MM.1S (cell line): ENCODE data around the gene MPPED1.

Source experiments
- DNase-seq: peaks from one replicate; pipeline ENCODE4 v3.0.0-alpha.2; 2015
- H2AFZ ChIP-seq: fragments of 300-600 bp; sonication (generic); 2 replicates; pipeline ENCODE4 v1.6.0; 2016; ENCODE audit warnings: antibody characterized with exemption, low read length
- H3F3A ChIP-seq: fragments of 300-600 bp; sonication (generic); 2 replicates; pipeline ENCODE4 v1.6.1; 2016; ENCODE audit warnings: mild to moderate bottlenecking, antibody characterized with exemption, low read length, moderate library complexity, mixed read lengths; ENCODE audit not compliant: insufficient read depth
- H3K27ac ChIP-seq: fragments of 300-600 bp; sonication (generic); 2 replicates; pipeline ENCODE4 v1.5.1; 2016; ENCODE audit warnings: mild to moderate bottlenecking, low read length
- H3K27me3 ChIP-seq: fragments of 300-600 bp; sonication (generic); replicated peaks from 2 replicates; pipeline ENCODE4 v1.6.0; 2016; ENCODE audit warnings: low read length; ENCODE audit not compliant: insufficient read depth
- H3K36me3 ChIP-seq: fragments of 300-600 bp; sonication (generic); replicated peaks from 2 replicates; pipeline ENCODE4 v1.6.1; 2016; ENCODE audit warnings: mild to moderate bottlenecking, low read length, mixed read lengths; ENCODE audit not compliant: insufficient read depth
- H3K4me1 ChIP-seq: fragments of 300-600 bp; sonication (generic); 2 replicates; pipeline ENCODE4 v1.6.1; 2016; ENCODE audit warnings: low read length, mixed read lengths
- H3K4me2 ChIP-seq: fragments of 300-600 bp; sonication (generic); 2 replicates; pipeline ENCODE4 v1.6.0; 2016; ENCODE audit warnings: low read depth, low read length
- H3K4me3 ChIP-seq: fragments of 300-600 bp; sonication (generic); 2 replicates; pipeline ENCODE4 v1.5.1; 2016; ENCODE audit warnings: low read length, mixed read lengths
- H3K79me2 ChIP-seq: fragments of 300-600 bp; sonication (generic); 2 replicates; pipeline ENCODE4 v1.6.1; 2016; ENCODE audit warnings: mixed run types, low read length, mixed read lengths
- H3K9ac ChIP-seq: fragments of 300-600 bp; sonication (generic); 2 replicates; pipeline ENCODE4 v1.6.1; 2016; ENCODE audit warnings: low read length, mixed read lengths
- H3K9me2 ChIP-seq: fragments of 300-600 bp; sonication (generic); replicated peaks from 2 replicates; pipeline ENCODE4 v1.6.1; 2016; ENCODE audit warnings: mild to moderate bottlenecking, low read length, mixed read lengths; ENCODE audit not compliant: insufficient read depth
- H3K9me3 ChIP-seq: fragments of 300-600 bp; sonication (generic); replicated peaks from 2 replicates; pipeline ENCODE4 v1.6.1; 2016; ENCODE audit warnings: mild to moderate bottlenecking, low read length, mixed read lengths; ENCODE audit not compliant: insufficient read depth
- H4K20me1 ChIP-seq: fragments of 300-600 bp; sonication (generic); 2 replicates; pipeline ENCODE4 v1.6.1; 2016; ENCODE audit warnings: mild to moderate bottlenecking, low read length, moderate library complexity, mixed read lengths; ENCODE audit not compliant: insufficient read depth
- CTCF ChIP-seq: fragments of 300-600 bp; sonication (generic); IDR thresholded peaks from 2 replicates; pipeline ENCODE4 v1.5.1; 2016; ENCODE audit warnings: antibody characterized with exemption, low read length, mixed read lengths
- EZH2 ChIP-seq: fragments of 300-600 bp; sonication (generic); optimal IDR thresholded peaks from 2 replicates; pipeline ENCODE3; 2017; ENCODE audit warnings: low read depth, mild to moderate bottlenecking, antibody characterized with exemption, low read length, mixed read lengths
- EZH2phosphoT487 ChIP-seq: fragments of 300-600 bp; sonication (generic); IDR thresholded peaks from 2 replicates; pipeline ENCODE4 v1.6.1; 2018; ENCODE audit warnings: antibody characterized with exemption, low read length

MPPED1 gene

GRCh38 chr22:43515902-43516301, 104.1 kb downstream of the MPPED1 start:
- H3K9me3 ChIP-seq, result no peaks in the 10 kb centered on the region
- no peaks in the 10 kb centered on the region for H4K20me1 ChIP-seq
- DNase-seq, result peak; percentile 20
- peak overlapping the region; percentile 38; the same call in 1 of the 2 replicates for H3K4me2 ChIP-seq
- H3K9ac ChIP-seq, result no peak overlapping the region
- no peaks in the 10 kb centered on the region for H3K79me2 ChIP-seq
- H3K27ac ChIP-seq, result no peak overlapping the region
- TF ChIP-seq CTCF (peak; percentile 31), EZH2phosphoT487 (no peak)
- no peaks in the 10 kb centered on the region for H3K36me3 ChIP-seq
- H2AFZ ChIP-seq, result 0 out of 2 replicates have a peak overlapping the region, but pooled peaks have one; percentile 27
- H3K27me3 ChIP-seq, result 0 out of 2 replicates have a peak, but pooled peaks cover 7% of the 10 kb centered on the region
- no peak overlapping the region for H3K4me3 ChIP-seq
- no peaks in the 10 kb centered on the region for H3K4me1 ChIP-seq
- no peaks in the 10 kb centered on the region for H3K9me2 ChIP-seq
- no peaks in the 10 kb centered on the region for H3F3A ChIP-seq

GRCh38 chr22:43516386-43516785, 104.6 kb downstream of the MPPED1 start:
- H3K4me3 ChIP-seq, result no peak overlapping the region
- H3K36me3 ChIP-seq, result no peaks in the 10 kb centered on the region
- no peaks in the 10 kb centered on the region for H3F3A ChIP-seq
- H3K27me3 ChIP-seq, result 0 out of 2 replicates have a peak, but pooled peaks cover 7% of the 10 kb centered on the region
- no peaks in the 10 kb centered on the region for H3K4me1 ChIP-seq
- no peak overlapping the region for H3K27ac ChIP-seq
- no peaks in the 10 kb centered on the region for H3K79me2 ChIP-seq
- no peaks in the 10 kb centered on the region for H3K9me2 ChIP-seq
- TF ChIP-seq CTCF, result no peak
- no peak for TF ChIP-seq EZH2
- TF ChIP-seq EZH2phosphoT487, result no peak
- H4K20me1 ChIP-seq, result no peaks in the 10 kb centered on the region
- H3K9ac ChIP-seq, result no peak overlapping the region
- 0 out of 2 replicates have a peak overlapping the region, but pooled peaks have one; percentile 27 for H2AFZ ChIP-seq
- no peak for DNase-seq
- peak overlapping the region; percentile 38; the same call in 1 of the 2 replicates for H3K4me2 ChIP-seq
- no peaks in the 10 kb centered on the region for H3K9me3 ChIP-seq

GRCh38 chr22:43516996-43517635, 105.3 kb downstream of the MPPED1 start:
- no peaks in the 10 kb centered on the region for H3K36me3 ChIP-seq

More at GRCh38 chr22:43516996-43517635, 105.3 kb downstream of the MPPED1 start:
- H3K9ac ChIP-seq, result no peak overlapping the region
- no peaks in the 10 kb centered on the region for H4K20me1 ChIP-seq
- no peaks in the 10 kb centered on the region for H3K9me2 ChIP-seq
- no peaks in the 10 kb centered on the region for H3K79me2 ChIP-seq
- H3K27ac ChIP-seq, result no peak overlapping the region
- no peaks in the 10 kb centered on the region for H3F3A ChIP-seq
- H2AFZ ChIP-seq, result no peak overlapping the region
- H3K4me2 ChIP-seq, result no peak overlapping the region
- H3K9me3 ChIP-seq, result no peaks in the 10 kb centered on the region
- DNase-seq, result no peak
- no peaks in the 10 kb centered on the region for H3K4me1 ChIP-seq
- TF ChIP-seq EZH2phosphoT487 (no peak), EZH2 (no peak), CTCF (no peak)
- 0 out of 2 replicates have a peak, but pooled peaks cover 7% of the 10 kb centered on the region for H3K27me3 ChIP-seq
- no peak overlapping the region for H3K4me3 ChIP-seq
